Endothelial cell of umbilical vein (primary cell): ENCODE results near the gene IFRD2. TPM values are rescaled to one million over a fixed set of nuclear protein-coding genes. Genes with fewer than 3 reads are reported as not detected.

Source experiments
- BruUV-seq: library from RNA; stranded (reverse); fragments of 400-500 nt; replicated peaks from 2 replicates; lab custom pipeline; 2021; lab: Mats Ljungman, UMichigan
- CTCF ChIA-PET: fragments of 300-600, 350-600 bp; sonication (Branson Sonifier 250); formaldehyde crosslinking; loops from one replicate; lab custom pipeline; 2021; ENCODE audit warnings: antibody characterized with exemption, inconsistent platforms; lab: Charles Lee
- POLR2A ChIA-PET: fragments of 300-600, 350-600 bp; sonication (Branson Sonifier 250); formaldehyde crosslinking; loops from one replicate; lab custom pipeline; 2021; ENCODE audit warnings: antibody characterized with exemption, inconsistent platforms; lab: Charles Lee
- DNase-seq: peaks from one replicate; pipeline ENCODE4 v3.0.0-alpha.2; 2011; ENCODE audit warnings: low read depth, low spot score
- FAIRE-seq: peaks from 2 replicates; lab custom pipeline; 2011; peaks lifted over from hg19 to GRCh38; lab: Jason Lieb, UNC
- H2AFZ ChIP-seq: 2 replicates; pipeline ENCODE4 v1.6.0; 2012; ENCODE audit warnings: low read depth, low read length, control low read depth, inconsistent platforms
- H3K27ac ChIP-seq: 2 replicates; pipeline ENCODE4 v1.5.1; 2011; ENCODE audit warnings: low read depth, mild to moderate bottlenecking, control low read depth, low read length, moderate library complexity; ENCODE audit not compliant: insufficient read depth
- H3K27me3 ChIP-seq, 2 experiments: 2 replicates each; pipeline versions ENCODE4 v1.6.0 to v1.6.1; 2011; ENCODE audit warnings: low read length in 2 of 2, mixed read lengths in 1 of 2; ENCODE audit not compliant: control insufficient read depth in 2 of 2, insufficient read depth in 2 of 2
- H3K36me3 ChIP-seq, 2 experiments: 2 replicates in 1 of 2; 3 replicates in 1 of 2; pipeline ENCODE4 v1.5.1; 2011; ENCODE audit warnings: low read length in 2 of 2, mild to moderate bottlenecking in 1 of 2, moderate library complexity in 1 of 2; ENCODE audit not compliant: control insufficient read depth in 2 of 2, insufficient read depth in 2 of 2; ENCODE audit errors: extremely low read depth in 1 of 2
- H3K4me1 ChIP-seq: 3 replicates; pipeline ENCODE4 v1.5.1; 2011; ENCODE audit warnings: mild to moderate bottlenecking, low read length; ENCODE audit not compliant: control insufficient read depth, insufficient read depth; ENCODE audit errors: extremely low read depth
- H3K4me2 ChIP-seq: 2 replicates; pipeline ENCODE4 v1.6.1; 2011; ENCODE audit warnings: low read length, control low read depth, mixed read lengths; ENCODE audit not compliant: insufficient read depth
- H3K4me3 ChIP-seq, 3 experiments: fragments of 200-600 bp in 1 of 3; sonication (generic), shearing (Covaris generic) in 1 of 3; replicated peaks in 1 of 3; 2 replicates each; pipeline ENCODE4 v1.5.1; 2011 to 2016; ENCODE audit warnings: control low read depth in 3 of 3, low read length in 3 of 3, mild to moderate bottlenecking in 2 of 3, inconsistent platforms in 1 of 3, low read depth in 1 of 3, moderate library complexity in 1 of 3; ENCODE audit not compliant: insufficient read depth in 1 of 3
- H3K79me2 ChIP-seq: 2 replicates; pipeline ENCODE4 v1.6.0; 2012; ENCODE audit warnings: low read length, inconsistent platforms; ENCODE audit not compliant: control insufficient read depth, insufficient read depth
- H3K9ac ChIP-seq: replicated peaks from 2 replicates; pipeline ENCODE3; 2011; ENCODE audit warnings: low read length, control low read depth; ENCODE audit not compliant: insufficient read depth; ENCODE audit errors: extremely low read depth
- H3K9me1 ChIP-seq: replicated peaks from 3 replicates; pipeline ENCODE4 v1.6.0; 2011; ENCODE audit warnings: mild to moderate bottlenecking, low read length; ENCODE audit not compliant: control insufficient read depth, insufficient read depth; ENCODE audit errors: extremely low read depth
- H3K9me3 ChIP-seq: replicated peaks from 2 replicates; pipeline ENCODE4 v1.5.1; 2012; ENCODE audit warnings: low read length, inconsistent platforms; ENCODE audit not compliant: control insufficient read depth, insufficient read depth
- H4K20me1 ChIP-seq: replicated peaks from 2 replicates; pipeline ENCODE3; 2011; ENCODE audit warnings: mild to moderate bottlenecking, low read length; ENCODE audit not compliant: control insufficient read depth, insufficient read depth; ENCODE audit errors: extremely low read depth
- GATA2 ChIP-seq: IDR thresholded peaks from 2 replicates; pipeline ENCODE4 v1.7.0; 2011; ENCODE audit warnings: low read depth, mild to moderate bottlenecking, moderate library complexity, mixed read lengths, low read length; ENCODE audit not compliant: insufficient read length, insufficient read depth
- POLR2A ChIP-seq: IDR thresholded peaks from 2 replicates; pipeline ENCODE4 v1.6.1; 2012; ENCODE audit warnings: low read depth, mild to moderate bottlenecking, control low read depth, low read length
- POLR2AphosphoS5 ChIP-seq: IDR thresholded peaks from 2 replicates; pipeline ENCODE4 v1.6.1; 2012; ENCODE audit warnings: low read depth, mild to moderate bottlenecking, control low read depth, low read length, moderate library complexity; ENCODE audit not compliant: insufficient read depth
- dilution Hi-C: fragments of 300-500 bp; cut with MboI; formaldehyde crosslinking; loops from one replicate; pipeline ENCODE4 v1.15.0; 2019; ENCODE audit warnings: low sequenced_read_pairs; ENCODE audit not compliant: extremely low pct_ligation_motif_present
- intact Hi-C: fragments of 100-400 bp; cut with micrococcal nuclease; formaldehyde crosslinking; loops from one replicate; pipeline ENCODE4 v1.10.0; 2022
- polyA plus RNA-seq, 4 experiments: library from polyadenylated mRNA; depleted of rRNA in 3 of 4; stranded (reverse) in 3 of 4; unstranded in 1 of 4; fragments of >200 nt; gene quantifications; 2 replicates each; pipeline versions ENCODE4 v1.2.1 to v1.2.3, GENCODE V29; 2011 to 2012; ENCODE audit warnings: missing spikeins in 1 of 4
- total RNA-seq: library from RNA; stranded (reverse); gene quantifications from 2 replicates; pipeline ENCODE4 v1.2.3, GENCODE V29; 2021
- TF ChIP-seq, protein P1 (sequence below): IDR thresholded peaks from 2 replicates; pipeline ENCODE4 v1.6.1; 2011; ENCODE audit not compliant: insufficient read depth, insufficient read length

IFRD2 gene
- total and polyA plus RNA-seq, 2 donors (not counting 3 experiments of a cell fraction or from before 2014, with no cell fraction given) = 99.4 to 111 TPM

DNA sequence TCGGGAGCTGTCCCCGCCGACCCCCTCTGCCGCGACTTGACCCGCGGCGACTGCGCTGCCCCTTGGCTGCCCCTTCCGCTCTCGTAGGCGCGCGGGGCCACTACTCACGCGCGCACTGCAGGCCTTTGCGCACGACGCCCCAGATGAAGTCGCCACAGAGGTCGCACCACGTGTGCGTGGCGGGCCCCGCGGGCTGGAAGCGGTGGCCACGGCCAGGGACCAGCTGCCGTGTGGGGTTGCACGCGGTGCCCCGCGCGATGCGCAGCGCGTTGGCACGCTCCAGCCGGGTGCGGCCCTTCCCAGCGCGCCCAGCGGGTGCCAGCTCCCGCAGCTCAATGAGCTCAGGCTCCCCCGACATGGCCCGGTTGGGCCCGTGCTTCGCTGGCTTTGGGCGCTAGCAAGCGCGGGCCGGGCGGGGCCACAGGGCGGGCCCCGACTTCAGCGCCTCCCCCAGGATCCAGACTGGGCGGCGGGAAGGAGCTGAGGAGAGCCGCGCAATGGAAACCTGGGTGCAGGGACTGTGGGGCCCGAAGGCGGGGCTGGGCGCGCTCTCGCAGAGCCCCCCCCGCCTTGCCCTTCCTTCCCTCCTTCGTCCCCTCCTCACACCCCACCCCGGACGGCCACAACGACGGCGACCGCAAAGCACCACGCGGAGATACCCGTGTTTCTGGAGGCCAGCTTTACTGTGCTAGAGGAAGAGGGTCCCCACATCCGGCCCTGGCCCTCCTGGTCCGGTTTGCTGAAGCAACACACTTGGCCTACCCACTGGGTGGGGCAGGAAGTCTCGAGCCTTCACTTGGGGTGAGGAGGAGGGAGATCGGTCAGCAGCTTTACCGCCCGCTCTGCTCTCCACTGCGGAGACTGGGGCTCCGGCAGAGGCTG, 48.5 kb upstream of the IFRD2 start, which contains the start of gene RASSF1:
RASSF1 (minus strand) TSS at position 389 of the 882 bp plus-strand sequence; CDS start at position 358, 31 bp downstream.
- H3K27me3 ChIP-seq = no peaks in the 10 kb centered on the region
- ChIA-PET POLR2A (no interaction called here), CTCF (interaction anchor here (1.0 to 2.4 kb wide), 3 partner anchors 12 to 202 kb away, joined by 3 to 6 read pairs (median 3); partner anchors contain the start of gene HYAL2)
- DNase-seq (no peak), FAIRE-seq (no peak)
- no peaks in the 10 kb centered on the region for H3K9me1 ChIP-seq
- TF ChIP-seq POLR2A = peak; percentile 41
- no peak for TF ChIP-seq POLR2AphosphoS5
- TF ChIP-seq, protein P1, sequence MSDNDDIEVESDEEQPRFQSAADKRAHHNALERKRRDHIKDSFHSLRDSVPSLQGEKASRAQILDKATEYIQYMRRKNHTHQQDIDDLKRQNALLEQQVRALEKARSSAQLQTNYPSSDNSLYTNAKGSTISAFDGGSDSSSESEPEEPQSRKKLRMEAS = peak; percentile 12
- H3K9ac ChIP-seq = no peak within 1 kb of the TSS
- peak within 1 kb of the TSS; percentile 79 for H2AFZ ChIP-seq
- H3K4me3 ChIP-seq = peak within 1 kb of the TSS in 2 of 3 experiments; percentile 6
- H3K79me2 ChIP-seq = peaks cover 14% of the 10 kb centered on the region
- dilution Hi-C loops (no loop called here), intact Hi-C loops (no loop called here)
- H3K4me1 ChIP-seq = peaks cover 25% of the 10 kb centered on the region
- H4K20me1 ChIP-seq = no peaks in the 10 kb centered on the region
- BruUV-seq = no TSS peak
- no peak within 1 kb of the TSS for H3K27ac ChIP-seq
- no peaks in the 10 kb centered on the region for H3K36me3 ChIP-seq
- H3K9me3 ChIP-seq = no peaks in the 10 kb centered on the region
- H3K4me2 ChIP-seq = peak within 1 kb of the TSS; percentile 33

DNA sequence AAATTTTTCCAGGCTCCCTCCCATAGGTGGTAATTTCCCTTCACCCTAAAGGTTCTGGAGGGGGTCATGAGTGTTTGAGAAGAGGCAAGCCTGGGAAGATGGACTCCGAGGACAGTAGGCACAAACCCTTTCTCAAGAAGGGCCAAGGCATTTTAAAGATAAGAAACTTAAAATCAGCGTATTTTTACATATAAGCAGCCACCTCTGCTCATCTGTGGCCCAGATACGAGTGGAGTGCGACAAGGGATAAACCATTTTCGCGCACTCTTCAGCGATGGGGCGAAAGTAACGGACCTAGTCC, 47.9 kb upstream of the IFRD2 start:
- H3K9ac ChIP-seq = no peak overlapping the region
- H4K20me1 ChIP-seq = no peaks in the 10 kb centered on the region
- intact Hi-C loops = no loop called here
- H2AFZ ChIP-seq = peak overlapping the region; percentile 79
- no TSS peak for BruUV-seq
- TF ChIP-seq POLR2AphosphoS5 (no peak), GATA2 (no peak)
- H3K4me1 ChIP-seq = peaks cover 23% of the 10 kb centered on the region
- ChIA-PET CTCF (interaction anchor here (1.0 to 2.4 kb wide), 3 partner anchors 13 to 202 kb away, joined by 3 to 6 read pairs (median 3); partner anchors contain the start of gene HYAL2), POLR2A (no interaction called here)
- peak overlapping the region; percentile 33 for H3K4me2 ChIP-seq
- dilution Hi-C loops = no loop called here
- H3K9me3 ChIP-seq = no peaks in the 10 kb centered on the region
- FAIRE-seq (no peak), DNase-seq (no peak)
- no peak overlapping the region for H3K27ac ChIP-seq
- H3K79me2 ChIP-seq = peaks cover 20% of the 10 kb centered on the region
- no peak overlapping the region for H3K4me3 ChIP-seq
- H3K9me1 ChIP-seq = no peaks in the 10 kb centered on the region
- no peaks in the 10 kb centered on the region for H3K36me3 ChIP-seq
- no peaks in the 10 kb centered on the region for H3K27me3 ChIP-seq
